Osteoblast (primary cell): ENCODE measurements around the gene PLEKHJ1. TPM values are rescaled to one million over a fixed set of nuclear protein-coding genes. Genes with fewer than 3 reads are reported as not detected.
A peak's percentile ranks its signal among the peaks of the same experiment; 100 is the strongest.

Source experiments
- DNase-seq: peaks from one replicate; pipeline ENCODE4 v3.0.0; 2011; ENCODE audit warnings: low spot score, mixed read lengths; ENCODE audit not compliant: insufficient read length; ENCODE audit errors: missing footprints
- H2AFZ ChIP-seq: 2 replicates; pipeline ENCODE4 v1.6.0; 2011; ENCODE audit warnings: mild to moderate bottlenecking, low read length
- H3K27ac ChIP-seq: 2 replicates; pipeline ENCODE4 v1.5.1; 2011; ENCODE audit warnings: mild to moderate bottlenecking, low read depth, low read length, moderate library complexity
- H3K27me3 ChIP-seq: 2 replicates; pipeline ENCODE4 v1.6.0; 2012; ENCODE audit warnings: mild to moderate bottlenecking, control low read depth, inconsistent platforms, low read length, moderate library complexity; ENCODE audit not compliant: insufficient read depth
- H3K36me3 ChIP-seq: 2 replicates; pipeline ENCODE4 v1.5.1; 2011; ENCODE audit warnings: mild to moderate bottlenecking, low read length, control low read depth, moderate library complexity; ENCODE audit not compliant: insufficient read depth
- H3K4me1 ChIP-seq: 2 replicates; pipeline ENCODE4 v1.5.1; 2011; ENCODE audit warnings: mild to moderate bottlenecking, low read length, control low read depth, moderate library complexity; ENCODE audit not compliant: insufficient read depth
- H3K4me2 ChIP-seq: 2 replicates; pipeline ENCODE4 v1.6.0; 2011; ENCODE audit warnings: mild to moderate bottlenecking, low read length; ENCODE audit not compliant: insufficient read depth
- H3K4me3 ChIP-seq: fragments of 200-600 bp; sonication (generic); 3 replicates; pipeline ENCODE4 v1.5.1; 2012; ENCODE audit warnings: mild to moderate bottlenecking, low read length, inconsistent platforms; ENCODE audit not compliant: insufficient read depth
- H3K79me2 ChIP-seq: 2 replicates; pipeline ENCODE4 v1.6.0; 2012; ENCODE audit warnings: mild to moderate bottlenecking, low read length, control low read depth, inconsistent platforms; ENCODE audit not compliant: insufficient read depth
- H3K9me3 ChIP-seq: 2 replicates; pipeline ENCODE4 v1.5.1; 2011; ENCODE audit warnings: low read depth, low read length, control low read depth
- H4K20me1 ChIP-seq: 2 replicates; pipeline ENCODE4 v1.6.0; 2012; ENCODE audit warnings: mild to moderate bottlenecking, low read length, control low read depth; ENCODE audit not compliant: insufficient read depth
- total RNA-seq: library from RNA; depleted of rRNA; stranded (reverse); fragments of >200 nt; gene quantifications from 2 replicates; pipeline ENCODE4 v1.2.3, GENCODE V29; 2012
- TF ChIP-seq, protein P1 (sequence below): IDR thresholded peaks from 2 replicates; pipeline ENCODE4 v1.5.1; 2011; ENCODE audit warnings: mild to moderate bottlenecking, low read depth, low read length, moderate library complexity; ENCODE audit errors: extremely low read depth

The PLEKHJ1 gene
- total RNA-seq, 1 donor = 43.4 TPM

DNA sequence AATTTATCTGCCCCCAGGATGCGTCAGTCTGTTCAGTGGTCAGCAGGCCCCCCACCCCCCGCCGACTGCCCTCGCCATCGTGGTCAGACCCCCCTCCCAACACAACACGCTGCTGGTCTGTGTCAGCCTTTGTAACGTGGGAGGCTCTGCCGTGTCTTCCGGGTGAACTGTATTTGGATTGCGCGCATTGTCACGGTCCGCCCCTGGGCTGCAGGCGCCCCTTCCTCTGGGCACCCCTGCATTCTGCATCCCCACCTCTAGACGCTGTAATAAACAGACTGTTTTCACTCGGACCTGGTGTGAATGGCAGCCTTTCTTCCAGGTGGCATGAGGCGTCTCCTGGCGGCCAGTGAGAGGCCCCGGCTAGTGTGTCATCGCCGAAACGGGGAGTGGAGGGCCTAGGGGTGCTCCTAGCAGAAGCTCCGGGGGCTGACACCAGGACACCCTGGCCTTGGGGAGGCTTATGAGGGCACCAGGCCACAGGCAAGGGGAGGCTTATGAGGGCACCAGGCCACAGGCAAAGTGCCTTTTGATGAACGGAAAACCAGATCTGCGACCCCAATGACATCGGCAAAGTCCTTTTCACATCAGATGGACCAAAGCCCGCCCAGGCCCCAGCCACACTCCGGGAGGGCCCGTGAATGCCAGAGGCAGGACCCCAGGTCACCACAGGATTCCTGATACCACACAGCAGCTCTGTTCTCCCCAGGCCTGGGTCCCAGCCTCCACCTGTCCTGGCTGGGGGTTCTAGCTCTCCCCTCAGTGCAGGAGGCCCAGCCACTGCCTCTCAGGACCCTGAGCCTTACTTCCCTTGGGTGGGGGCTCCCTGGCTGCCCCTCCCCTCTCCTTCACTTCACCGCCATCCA lies 3.6 kb downstream of the PLEKHJ1 start:
- peaks cover 22% of the 10 kb centered on the region for H4K20me1 ChIP-seq
- no peak overlapping the region for H3K4me3 ChIP-seq
- no peaks in the 10 kb centered on the region for H3K9me3 ChIP-seq
- TF ChIP-seq, protein P1, sequence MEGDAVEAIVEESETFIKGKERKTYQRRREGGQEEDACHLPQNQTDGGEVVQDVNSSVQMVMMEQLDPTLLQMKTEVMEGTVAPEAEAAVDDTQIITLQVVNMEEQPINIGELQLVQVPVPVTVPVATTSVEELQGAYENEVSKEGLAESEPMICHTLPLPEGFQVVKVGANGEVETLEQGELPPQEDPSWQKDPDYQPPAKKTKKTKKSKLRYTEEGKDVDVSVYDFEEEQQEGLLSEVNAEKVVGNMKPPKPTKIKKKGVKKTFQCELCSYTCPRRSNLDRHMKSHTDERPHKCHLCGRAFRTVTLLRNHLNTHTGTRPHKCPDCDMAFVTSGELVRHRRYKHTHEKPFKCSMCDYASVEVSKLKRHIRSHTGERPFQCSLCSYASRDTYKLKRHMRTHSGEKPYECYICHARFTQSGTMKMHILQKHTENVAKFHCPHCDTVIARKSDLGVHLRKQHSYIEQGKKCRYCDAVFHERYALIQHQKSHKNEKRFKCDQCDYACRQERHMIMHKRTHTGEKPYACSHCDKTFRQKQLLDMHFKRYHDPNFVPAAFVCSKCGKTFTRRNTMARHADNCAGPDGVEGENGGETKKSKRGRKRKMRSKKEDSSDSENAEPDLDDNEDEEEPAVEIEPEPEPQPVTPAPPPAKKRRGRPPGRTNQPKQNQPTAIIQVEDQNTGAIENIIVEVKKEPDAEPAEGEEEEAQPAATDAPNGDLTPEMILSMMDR = no peak
- H3K79me2 ChIP-seq = peaks cover 74% of the 10 kb centered on the region
- H3K27ac ChIP-seq = no peak overlapping the region
- H2AFZ ChIP-seq = no peak overlapping the region
- H3K4me1 ChIP-seq = peaks cover 10% of the 10 kb centered on the region
- no peak for DNase-seq
- no peaks in the 10 kb centered on the region for H3K27me3 ChIP-seq
- peaks cover 39% of the 10 kb centered on the region for H3K36me3 ChIP-seq
- H3K4me2 ChIP-seq = no peak overlapping the region

DNA sequence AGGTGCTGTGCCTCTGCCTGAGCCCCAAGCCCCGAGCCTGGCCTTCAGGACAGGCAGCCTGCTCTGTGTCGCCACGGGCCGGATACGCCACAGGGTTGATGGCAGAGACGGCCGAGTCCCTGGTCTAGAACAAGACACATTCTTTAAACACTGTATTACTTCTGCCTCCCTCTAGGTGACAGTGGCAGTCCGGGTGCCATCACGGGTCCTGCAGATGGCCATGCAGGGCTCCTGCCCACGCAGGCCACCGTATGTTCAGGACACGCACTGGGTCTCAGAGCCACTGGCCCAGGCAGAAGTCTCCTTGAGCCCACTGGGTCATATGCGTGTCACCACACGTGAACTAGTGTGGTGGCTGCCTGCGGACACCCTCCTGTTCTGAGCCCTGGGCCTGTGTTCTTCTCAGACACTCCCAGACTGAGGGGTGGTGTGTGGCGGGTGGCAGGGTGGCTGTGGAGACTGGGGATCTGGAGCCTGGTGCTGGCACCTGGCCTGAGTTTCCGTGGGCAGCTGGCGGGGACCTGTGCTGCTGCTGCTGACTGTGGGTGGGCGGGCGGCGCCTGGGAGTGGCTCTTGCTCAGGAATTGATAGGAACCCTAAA lies 4.4 kb downstream of the PLEKHJ1 start:
- H3K9me3 ChIP-seq = no peaks in the 10 kb centered on the region
- H3K4me3 ChIP-seq = no peak overlapping the region
- H3K27ac ChIP-seq = peak overlapping the region; percentile 23
- peaks cover 66% of the 10 kb centered on the region for H3K79me2 ChIP-seq
- DNase-seq = peak; percentile 96
- H2AFZ ChIP-seq = no peak overlapping the region
- peaks cover 39% of the 10 kb centered on the region for H3K36me3 ChIP-seq
- TF ChIP-seq, protein P1 = peak; percentile 7
- peaks cover 7% of the 10 kb centered on the region for H3K4me1 ChIP-seq
- peaks cover 17% of the 10 kb centered on the region for H4K20me1 ChIP-seq
- H3K4me2 ChIP-seq = no peak overlapping the region
- H3K27me3 ChIP-seq = no peaks in the 10 kb centered on the region

DNA sequence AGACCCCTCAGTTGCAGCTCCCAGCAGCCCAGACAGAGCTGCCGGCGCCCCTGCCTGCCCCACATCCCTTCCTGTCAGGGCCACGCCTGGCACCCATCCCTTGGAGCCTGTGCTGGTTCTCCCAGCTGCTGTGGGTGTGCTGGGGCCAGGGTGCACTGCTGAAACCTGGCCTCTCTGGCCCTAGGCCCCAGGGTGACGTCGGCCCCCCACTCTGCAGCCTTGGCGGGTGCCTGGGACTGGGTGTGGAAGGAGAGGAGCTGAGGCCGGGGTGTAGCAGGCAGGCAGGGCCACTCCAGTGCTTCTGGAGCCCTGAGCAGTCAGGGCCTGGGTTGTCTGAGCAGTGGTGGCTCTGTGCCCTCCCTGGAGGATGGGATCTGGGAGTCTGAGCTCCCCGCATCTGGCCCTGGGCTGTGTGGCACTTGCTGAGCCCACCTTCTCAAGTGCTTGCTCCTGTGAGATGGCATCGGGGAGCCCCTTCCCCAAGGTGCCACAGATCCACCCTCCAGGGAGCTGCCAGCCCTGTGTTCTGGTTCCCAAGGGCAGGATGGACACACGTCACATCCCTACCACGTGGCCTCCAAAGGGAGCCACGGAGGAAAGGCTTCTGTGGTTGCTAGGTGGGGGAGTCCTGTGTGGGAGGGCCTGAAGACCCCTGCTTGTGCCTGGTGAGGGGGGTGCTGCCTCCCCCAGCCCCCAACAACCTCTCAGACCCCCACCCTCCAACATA lies 5.2 kb downstream of the PLEKHJ1 start:
- TF ChIP-seq, protein P1 = no peak
- Histone ChIP-seq H3K4me1 (peaks cover 7% of the 10 kb centered on the region), H4K20me1 (peaks cover 17% of the 10 kb centered on the region), H2AFZ (no peak overlapping the region), H3K36me3 (peaks cover 40% of the 10 kb centered on the region), H3K27me3 (no peaks in the 10 kb centered on the region), H3K4me3 (no peak overlapping the region), H3K27ac (no peak overlapping the region), H3K79me2 (peaks cover 64% of the 10 kb centered on the region), H3K9me3 (no peaks in the 10 kb centered on the region), H3K4me2 (no peak overlapping the region)
- DNase-seq = peak; percentile 91
